ENCODE data around the gene CLCN1.
A peak's percentile ranks its signal among the peaks of the same experiment; 100 is the strongest.
"Not testable (repeated sequence)": the region's sequence is repeated elsewhere in the genome, so short reads cannot be mapped to it uniquely, and the experiment has no call there.

CLCN1 gene

GRCh38 chr7:143315776-143316175, at the start of gene CLCN1:
CLCN1 (plus strand) TSS chr7:143316111; CDS start chr7:143316213, 102 bp downstream.
- no peak for DNase-seq

DNA sequence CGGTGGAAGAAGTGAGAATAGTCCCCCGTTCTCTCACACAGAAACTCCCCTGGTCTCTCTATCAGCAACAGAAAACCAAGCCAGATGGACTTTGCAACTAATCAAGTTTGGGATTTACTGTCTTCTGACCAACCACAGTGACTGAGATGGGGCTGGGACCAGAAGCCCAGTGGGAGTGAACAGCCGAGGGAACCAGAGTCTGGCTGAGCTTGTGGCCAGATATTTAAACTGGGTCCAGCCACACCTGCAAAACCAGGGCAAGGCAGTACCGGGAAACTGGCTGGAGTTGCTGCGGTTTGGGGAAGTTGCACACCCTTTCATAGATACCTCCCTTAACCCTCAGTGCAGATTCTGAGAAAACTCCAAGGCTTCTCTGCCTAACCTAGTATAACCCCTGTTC, 46.7 kb upstream of the CLCN1 start:
- DNase-seq, result no peak

- no peak for DNase-seq
These were observed 44.7 kb upstream of the CLCN1 start for GRCh38 chr7:143271240-143271639.

DNA sequence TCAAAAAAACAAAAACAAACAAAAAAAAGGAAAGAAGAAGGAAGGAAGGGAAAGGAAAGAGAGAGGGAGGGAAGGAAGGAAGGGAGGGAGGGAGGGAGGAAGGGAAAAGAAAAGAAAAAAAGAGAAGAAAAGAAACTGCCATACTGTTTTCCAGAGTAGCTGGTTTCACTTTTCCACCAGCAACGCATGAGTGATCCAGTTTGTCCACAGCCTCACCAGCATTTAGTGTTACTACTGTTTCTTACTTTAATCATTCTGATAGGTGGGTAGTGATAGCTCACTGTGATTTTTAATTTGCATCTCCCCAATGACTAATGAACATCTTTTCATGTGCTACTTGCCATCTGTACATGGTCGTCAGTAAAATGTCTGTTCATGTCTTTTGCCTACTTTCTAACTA, 43.0 kb upstream of the CLCN1 start:
- no peak for DNase-seq

DNA sequence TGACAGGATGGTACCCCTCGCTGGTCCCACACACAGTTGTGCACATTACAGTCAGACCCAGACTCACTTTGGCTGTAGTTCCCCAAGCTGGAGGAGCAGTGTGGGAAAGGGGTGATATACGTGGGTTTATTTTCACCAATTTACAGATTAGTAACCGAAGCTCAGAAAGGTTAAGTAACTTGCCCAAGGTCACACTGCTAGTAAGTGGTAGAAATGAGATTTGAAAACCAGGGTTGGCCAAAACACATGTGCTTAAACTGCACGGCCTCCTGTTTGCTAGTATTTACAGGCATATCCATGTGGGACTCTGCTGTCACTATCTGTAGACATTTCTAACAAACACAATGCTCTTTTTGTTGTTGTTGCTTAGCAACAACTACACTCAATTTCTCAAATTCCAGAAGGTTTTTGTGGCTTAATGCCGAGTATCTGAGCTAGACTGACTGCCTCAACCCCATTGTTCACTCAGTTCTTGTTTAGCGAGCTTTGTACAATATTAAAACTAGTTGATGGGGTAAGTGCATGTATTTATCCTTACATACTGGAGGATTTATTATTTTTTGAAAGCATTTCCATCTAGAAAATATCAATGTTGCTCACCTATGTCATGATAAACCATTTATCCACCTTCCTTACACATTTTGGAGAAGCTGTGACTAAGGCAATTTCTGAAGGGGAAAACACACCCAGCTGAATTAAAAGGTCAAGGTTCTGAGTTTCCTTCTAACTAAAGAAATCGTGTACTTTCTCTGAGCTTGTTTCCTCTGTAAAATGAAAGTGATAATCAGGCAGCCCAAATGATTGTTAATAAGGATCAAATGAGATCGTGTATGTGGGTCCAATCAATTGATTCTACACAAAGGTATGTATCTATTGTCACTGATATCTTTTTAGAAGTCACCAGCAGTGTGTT, 36.5 kb upstream of the CLCN1 start:
- no peak for DNase-seq

- no peak for DNase-seq
These were observed 35.8 kb upstream of the CLCN1 start for GRCh38 chr7:143280160-143280559.

GRCh38 chr7:143280566-143280965, 35.3 kb upstream of the CLCN1 start:
- no peak for DNase-seq

DNA sequence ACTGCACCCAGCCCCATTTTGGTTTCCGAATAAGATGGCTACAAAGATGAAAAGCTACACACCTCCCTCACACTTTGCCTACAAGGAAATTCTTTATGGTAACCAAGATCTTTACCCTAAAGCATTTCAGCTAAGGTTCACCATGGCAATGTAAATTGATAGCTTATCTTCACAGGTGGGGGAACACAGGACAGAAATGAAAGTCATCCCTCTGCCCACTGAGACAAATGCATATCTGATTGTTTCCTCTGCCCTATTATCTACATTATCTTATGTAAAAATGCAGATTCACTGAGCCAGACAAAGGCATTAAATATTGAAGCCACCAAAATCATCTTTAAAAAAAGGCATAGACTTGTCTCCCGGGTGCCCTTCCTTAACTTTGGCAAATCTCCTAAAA, 34.4 kb upstream of the CLCN1 start:
- no peak for DNase-seq

GRCh38 chr7:143282124-143282523, 33.8 kb upstream of the CLCN1 start:
- DNase-seq, result no peak

DNA sequence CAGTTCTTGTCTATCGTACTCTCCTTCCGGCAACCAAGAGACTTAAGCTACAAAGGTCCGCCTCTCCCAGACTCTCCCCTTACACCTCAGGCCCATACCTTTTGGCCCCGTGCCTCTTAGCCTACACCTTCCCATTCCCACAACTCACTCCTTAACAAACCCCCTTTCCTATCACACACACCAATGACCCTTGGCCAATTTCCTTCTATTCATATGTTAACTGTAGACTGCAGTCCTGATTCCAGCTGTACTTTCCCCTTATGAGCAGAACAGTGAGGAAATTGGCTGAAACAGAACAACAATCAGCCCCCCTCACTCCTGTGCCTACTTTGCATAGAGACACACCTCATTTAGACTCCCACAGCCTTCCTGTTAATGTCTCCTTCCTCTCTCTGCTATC, 32.5 kb upstream of the CLCN1 start:
- no peak for DNase-seq

DNA sequence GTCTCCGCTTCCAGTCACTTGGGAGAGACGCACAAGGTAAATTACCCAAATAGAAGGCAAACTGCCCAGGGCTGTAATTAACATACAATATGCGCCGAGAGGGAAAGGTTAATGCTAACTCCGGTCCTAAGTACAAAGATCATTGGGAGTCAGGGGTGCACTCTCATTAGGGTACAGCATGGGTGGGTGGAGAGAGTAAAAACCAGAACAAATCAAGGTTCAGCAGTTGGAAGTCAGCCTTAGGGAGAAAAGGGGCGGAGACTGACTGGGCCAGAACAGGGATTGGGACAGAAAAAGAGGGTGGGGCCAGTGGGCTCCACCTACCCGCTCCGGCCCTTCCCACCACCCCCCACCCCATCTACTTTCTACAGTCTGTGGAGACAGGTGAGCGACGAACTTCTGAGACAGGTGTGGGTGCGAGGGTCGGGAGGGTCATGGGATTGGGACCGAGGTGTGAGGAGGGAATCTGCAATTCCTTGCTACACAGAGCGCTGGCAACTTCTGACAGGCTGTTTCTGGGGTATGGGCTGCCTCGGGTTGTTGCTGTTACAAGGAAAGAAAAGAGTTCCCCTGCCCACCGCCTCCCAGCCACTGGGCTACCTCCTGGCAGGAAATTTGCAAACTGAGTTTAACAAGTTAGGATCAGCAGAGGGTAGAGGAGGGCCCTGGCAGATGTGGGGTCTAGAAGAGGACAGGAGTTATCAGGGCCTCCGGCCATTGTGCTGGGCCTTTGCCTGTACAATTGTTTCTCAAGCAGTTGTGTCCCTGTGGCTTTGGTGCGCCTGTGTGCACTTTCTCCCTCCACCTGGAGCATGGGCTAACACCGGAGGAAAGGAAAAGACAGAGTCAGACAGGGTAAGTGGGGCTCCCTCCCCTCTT, 31.1 kb upstream of the CLCN1 start, which contains the start of gene TMEM139:
Gene TMEM139 (plus strand): TSS at position 368 of the 879 bp plus-strand sequence. CDS start 1,000 bp downstream, outside the sequence.
- no peak for DNase-seq

- no peak for DNase-seq
These were observed 30.5 kb upstream of the CLCN1 start for GRCh38 chr7:143285470-143285778.

DNA sequence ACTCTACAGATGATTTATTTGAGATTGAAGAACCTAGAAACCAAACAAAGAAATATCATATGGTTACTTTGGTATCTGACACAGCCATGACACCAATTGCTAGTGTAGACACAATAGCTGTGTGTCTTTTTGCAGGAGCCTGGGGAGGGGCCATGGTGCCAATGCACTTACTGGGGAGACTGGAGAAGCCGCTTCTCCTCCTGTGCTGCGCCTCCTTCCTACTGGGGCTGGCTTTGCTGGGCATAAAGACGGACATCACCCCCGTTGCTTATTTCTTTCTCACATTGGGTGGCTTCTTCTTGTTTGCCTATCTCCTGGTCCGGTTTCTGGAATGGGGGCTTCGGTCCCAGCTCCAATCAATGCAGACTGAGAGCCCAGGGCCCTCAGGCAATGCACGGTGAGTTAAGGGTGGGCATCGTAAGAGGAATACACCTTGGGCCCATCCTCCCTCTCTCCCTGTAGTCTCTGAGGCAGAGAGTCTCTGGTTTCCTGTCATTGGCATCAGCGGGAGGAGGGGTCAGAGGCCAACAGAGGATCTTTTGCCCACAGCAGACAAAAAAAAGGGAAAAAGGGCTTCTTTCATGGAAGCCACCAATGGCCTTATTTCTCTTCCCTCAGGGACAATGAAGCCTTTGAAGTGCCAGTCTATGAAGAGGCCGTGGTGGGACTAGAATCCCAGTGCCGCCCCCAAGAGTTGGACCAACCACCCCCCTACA, 29.9 kb upstream of the CLCN1 start:
- no peak for DNase-seq

- DNase-seq, result no peak
These were observed 29.4 kb upstream of the CLCN1 start for GRCh38 chr7:143286522-143286890.

DNA sequence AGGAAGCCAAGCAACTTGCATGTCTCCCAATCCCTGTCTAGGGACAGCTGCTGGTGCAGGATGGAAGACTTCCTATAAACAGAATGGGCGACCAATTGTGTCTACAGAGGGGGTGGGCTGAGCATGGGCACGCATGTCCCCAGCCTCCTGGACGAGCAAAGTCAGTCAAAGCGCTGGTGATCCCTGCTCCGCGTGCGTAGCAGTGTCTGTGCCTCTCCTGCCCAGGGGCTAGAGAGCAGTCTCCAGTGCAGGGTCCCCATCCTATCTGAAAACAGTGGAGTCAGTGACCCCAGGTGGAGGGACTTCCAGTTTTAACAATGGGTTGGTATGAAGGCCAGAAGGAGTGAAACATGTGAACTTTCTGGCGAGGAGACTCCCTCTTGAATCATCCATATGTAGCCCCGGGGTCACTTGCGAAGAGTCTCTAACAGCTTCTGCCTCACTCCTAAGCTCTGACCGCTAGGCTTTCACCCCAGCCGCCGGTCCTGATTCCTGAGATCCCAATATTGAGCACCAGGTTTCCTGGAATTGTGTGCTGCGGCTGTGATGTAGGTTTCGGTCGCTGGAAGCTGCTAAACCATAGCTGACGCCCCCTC, 28.5 kb upstream of the CLCN1 start:
- DNase-seq, result no peak

DNA sequence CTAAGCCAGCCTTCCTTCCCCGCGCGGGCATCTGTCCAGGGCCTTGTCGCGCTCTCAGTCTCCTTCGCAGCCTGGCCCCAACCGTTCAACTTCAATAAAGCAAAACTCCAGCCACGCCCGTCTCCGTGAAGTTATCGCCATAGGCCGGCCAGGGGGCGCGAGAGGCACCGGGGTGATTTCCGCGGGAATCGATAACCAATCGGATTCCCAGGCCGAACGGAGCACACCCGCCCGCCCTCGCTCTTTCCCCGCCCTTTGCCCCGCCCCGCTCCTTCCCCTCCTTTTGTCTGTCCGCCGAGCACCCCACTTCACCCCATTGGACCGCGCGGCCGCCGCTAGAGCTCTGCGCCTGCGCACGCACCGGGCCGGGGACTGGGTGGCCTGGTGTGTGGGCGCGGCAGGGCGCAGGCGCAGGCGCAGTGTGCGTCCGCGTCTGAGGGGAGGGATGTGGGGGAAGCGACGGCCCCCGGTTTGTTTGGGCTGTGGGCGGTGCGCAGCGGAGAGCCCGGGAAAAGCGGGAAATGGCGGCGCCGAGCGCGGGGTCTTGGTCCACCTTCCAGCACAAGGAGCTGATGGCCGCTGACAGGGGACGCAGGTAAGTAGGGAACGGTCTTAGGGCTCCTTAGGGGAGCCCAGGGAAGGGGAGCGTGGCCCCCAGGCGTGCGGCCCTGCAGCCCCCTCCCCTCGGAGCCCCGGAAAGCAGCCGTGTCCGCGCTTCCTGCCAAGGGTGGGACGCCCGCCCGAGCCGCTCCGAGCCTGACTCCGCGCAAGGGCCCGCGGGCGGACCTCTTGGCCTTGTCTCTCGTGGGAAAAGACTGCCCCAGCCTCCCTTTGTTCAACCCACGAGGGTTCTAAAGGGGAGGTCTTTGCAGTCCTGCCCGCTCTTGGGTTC, 27.7 kb upstream of the CLCN1 start, which contains the start of gene CASP2:
Gene CASP2 (plus strand): TSS at position 417 of the 892 bp plus-strand sequence. CDS start 105 bp downstream, at position 522.
- peak; percentile 100 for DNase-seq

DNA sequence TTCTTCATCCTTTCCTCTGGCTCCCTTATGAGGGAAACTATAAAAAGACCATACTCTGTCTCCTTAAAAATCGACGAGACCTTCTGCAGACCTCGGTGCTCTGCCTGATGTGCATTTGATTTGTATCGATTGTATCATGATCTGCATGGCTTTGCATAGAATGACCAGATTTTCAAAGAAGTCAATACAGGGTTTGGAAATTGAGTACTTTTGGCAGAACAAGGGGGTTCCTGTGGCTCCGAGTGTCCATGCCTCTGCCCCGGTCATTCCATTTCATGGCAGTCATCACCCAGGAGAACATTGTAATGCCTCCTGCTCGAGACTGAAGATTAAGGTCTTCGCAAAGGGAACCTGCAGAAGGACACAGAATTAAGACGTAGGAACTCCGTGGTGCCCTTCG, 27.1 kb upstream of the CLCN1 start:
- DNase-seq, result no peak

DNA sequence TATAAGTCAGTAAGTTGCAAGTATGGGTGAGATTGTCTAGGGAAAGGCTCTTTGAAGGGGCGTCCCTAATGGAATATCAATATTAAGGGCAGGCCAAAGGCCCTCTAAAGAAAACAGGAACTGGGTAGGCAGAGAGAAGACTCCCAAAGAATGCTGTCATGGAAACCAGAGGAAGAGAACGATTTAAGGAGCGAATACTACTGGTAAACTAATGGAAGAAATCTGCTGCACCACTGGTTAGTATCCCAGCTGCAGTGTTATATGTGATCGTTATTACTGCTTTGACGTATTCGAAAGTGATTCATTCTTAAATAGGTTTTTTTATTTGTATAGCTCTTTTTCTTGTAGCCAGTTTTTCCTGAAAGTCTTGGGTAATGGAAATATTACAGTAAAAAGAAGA, 26.5 kb upstream of the CLCN1 start:
- DNase-seq, result no peak

- not testable (repeated sequence) for DNase-seq
These were observed 26.0 kb upstream of the CLCN1 start for GRCh38 chr7:143289888-143290287.

GRCh38 chr7:143290293-143290692, 25.6 kb upstream of the CLCN1 start:
- DNase-seq, result no peak

- DNase-seq, result no peak
These were observed 23.0 kb upstream of the CLCN1 start for GRCh38 chr7:143292876-143293275.

GRCh38 chr7:143295870-143296269, 20.0 kb upstream of the CLCN1 start:
- no peak for DNase-seq

All from CD4-positive, alpha-beta T cell treated with Interferon gamma for 1 hour (primary cell).